Jurkat, Clone E6-1 (cell line): ENCODE data around the gene UBE2S.
"Not testable (repeated sequence)": the region's sequence is repeated elsewhere in the genome, so short reads cannot be mapped to it uniquely, and the experiment has no call there.

ENCODE experiments used
- DNase-seq: peaks from one replicate; pipeline ENCODE4 v3.0.0-alpha.2; 2011; ENCODE audit warnings: low read depth, low spot score
- H3K4me3 ChIP-seq: 2 replicates; pipeline ENCODE4 v1.5.1; 2011; ENCODE audit warnings: mild to moderate bottlenecking, low read length, control low read depth, moderate library complexity

UBE2S gene

GRCh38 chr19:55409179-55409578 is 1.6 kb upstream of the UBE2S start:
- DNase-seq, H3K4me3 ChIP-seq: not testable (repeated sequence)

GRCh38 chr19:55408533-55408872 is 915 bp upstream of the UBE2S start:
- DNase-seq: no peak
- peak overlapping the region; percentile 34 for H3K4me3 ChIP-seq

GRCh38 chr19:55407800-55408532 is 378 bp upstream of the UBE2S start:
- peak overlapping the region; percentile 91 for H3K4me3 ChIP-seq
- peak; percentile 99 for DNase-seq

- no peak for DNase-seq
- H3K4me3 ChIP-seq: peak overlapping the region; percentile 91
Measured at GRCh38 chr19:55406826-55407549, 600 bp downstream of the UBE2S start.

GRCh38 chr19:55406091-55406825 is 1.3 kb downstream of the UBE2S start:
- DNase-seq: no peak
- H3K4me3 ChIP-seq: peak overlapping the region; percentile 91

- H3K4me3 ChIP-seq: no peak overlapping the region
- no peak for DNase-seq
Measured at GRCh38 chr19:55405638-55406037, 1.9 kb downstream of the UBE2S start.

GRCh38 chr19:55402509-55402908 is 5.1 kb downstream of the UBE2S start:
- H3K4me3 ChIP-seq: no peak overlapping the region
- DNase-seq: no peak

GRCh38 chr19:55401390-55401789 is 6.2 kb downstream of the UBE2S start:
- DNase-seq, H3K4me3 ChIP-seq: not testable (repeated sequence)

GRCh38 chr19:55400281-55401087 is 7.1 kb downstream of the UBE2S start:
- DNase-seq: no peak
- no peak overlapping the region for H3K4me3 ChIP-seq

GRCh38 chr19:55398200-55398925 is 9.2 kb downstream of the UBE2S start:
- no peak for DNase-seq
- no peak overlapping the region for H3K4me3 ChIP-seq

GRCh38 chr19:55392820-55393761 is 14.5 kb downstream of the UBE2S start:
- no peak overlapping the region for H3K4me3 ChIP-seq
- no peak for DNase-seq

GRCh38 chr19:55391702-55392615 is 15.6 kb downstream of the UBE2S start:
- no peak overlapping the region for H3K4me3 ChIP-seq
- no peak for DNase-seq

GRCh38 chr19:55391191-55391670 is 16.4 kb downstream of the UBE2S start:
- no peak for DNase-seq

GRCh38 chr19:55390461-55390880 is 17.1 kb downstream of the UBE2S start:
- H3K4me3 ChIP-seq: no peak overlapping the region
- no peak for DNase-seq

More at GRCh38 chr19:55391191-55391670, 16.4 kb downstream of the UBE2S start:
- no peak overlapping the region for H3K4me3 ChIP-seq

- no peak for DNase-seq
- no peak overlapping the region for H3K4me3 ChIP-seq
Measured at GRCh38 chr19:55389386-55390317, 17.9 kb downstream of the UBE2S start.
